Ecto neural progenitor cell (in vitro differentiated cells): ENCODE data around the gene FKBP5.
A peak's percentile ranks its signal among the peaks of the same experiment; 100 is the strongest.
"Not testable (repeated sequence)": the region's sequence is repeated elsewhere in the genome, so short reads cannot be mapped to it uniquely, and the experiment has no call there.

Experiments used
- DNase-seq: peaks from one replicate; pipeline ENCODE4 v3.0.0-alpha.2; 2018; ENCODE audit warnings: low spot score

The FKBP5 gene

GRCh38 chr6:35539223-35539622 is 149.5 kb downstream of the FKBP5 start:
- no peak for DNase-seq

- DNase-seq, result not testable (repeated sequence)
Observed at GRCh38 chr6:35535847-35536246, 152.9 kb downstream of the FKBP5 start.

GRCh38 chr6:35534407-35535170 is 154.1 kb downstream of the FKBP5 start:
- peak; percentile 80 for DNase-seq

GRCh38 chr6:35533981-35534380 is 154.7 kb downstream of the FKBP5 start:
- DNase-seq, result no peak

GRCh38 chr6:35532126-35532525 is 156.6 kb downstream of the FKBP5 start:
- no peak for DNase-seq

- no peak for DNase-seq
Observed at GRCh38 chr6:35524380-35525020, 164.2 kb downstream of the FKBP5 start.
